NCI-H2227 (cell line): ENCODE data around the gene ZNF324.
A peak's percentile ranks its signal among the peaks of the same experiment; 100 is the strongest.
"Not testable (repeated sequence)": the region's sequence is repeated elsewhere in the genome, so short reads cannot be mapped to it uniquely, and the experiment has no call there.

Experiments
- DNase-seq: peaks from one replicate; lab custom pipeline; 2025; ENCODE audit not compliant: unreplicated experiment; lab: John Stamatoyannopoulos, UW

ZNF324 gene

GRCh38 chr19:58498316-58499020 is 31.6 kb downstream of the ZNF324 start:
- no peak for DNase-seq

- DNase-seq, result peak; percentile 100
These were observed 32.4 kb downstream of the ZNF324 start for GRCh38 chr19:58499021-58499927.

DNA sequence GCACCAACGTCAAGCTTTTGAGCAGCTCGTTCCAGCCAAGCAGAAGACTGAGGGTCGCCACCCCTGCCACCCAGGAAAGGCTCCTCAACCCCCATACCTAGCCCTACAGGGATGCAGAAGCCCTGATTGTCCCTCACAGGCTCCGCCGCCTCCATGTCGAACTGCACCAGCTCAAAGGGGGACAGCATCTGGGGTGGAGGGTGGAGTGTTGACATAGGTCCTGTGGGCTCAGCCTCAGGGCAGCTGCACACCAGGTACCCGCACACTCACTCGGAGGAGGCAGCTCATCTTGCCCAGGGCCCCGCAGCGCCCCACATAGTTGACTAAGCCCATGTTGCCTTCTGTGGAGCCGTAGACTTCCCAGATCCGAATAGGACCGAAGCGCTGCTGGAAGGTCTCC is 33.4 kb downstream of the ZNF324 start:
- no peak for DNase-seq

GRCh38 chr19:58507602-58508223 is 40.8 kb downstream of the ZNF324 start:
- DNase-seq, result not testable (repeated sequence)

DNA sequence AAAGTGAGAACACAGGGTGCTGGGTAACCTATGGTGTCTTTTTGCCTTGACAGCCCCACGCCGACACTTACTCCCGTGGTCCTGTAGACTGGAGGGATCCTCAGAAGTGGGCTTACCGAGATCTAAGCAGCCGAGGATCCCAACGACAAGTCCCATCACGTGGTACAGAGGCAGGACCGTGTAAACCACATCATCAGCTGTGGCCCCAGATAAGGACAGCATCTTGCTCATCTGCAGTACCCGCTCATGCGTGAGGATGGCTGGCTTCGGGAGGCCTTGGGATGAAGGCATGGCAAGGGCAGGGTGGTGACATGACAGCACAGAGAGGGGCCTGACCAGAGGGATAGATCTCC is 42.8 kb downstream of the ZNF324 start:
- DNase-seq, result no peak

DNA sequence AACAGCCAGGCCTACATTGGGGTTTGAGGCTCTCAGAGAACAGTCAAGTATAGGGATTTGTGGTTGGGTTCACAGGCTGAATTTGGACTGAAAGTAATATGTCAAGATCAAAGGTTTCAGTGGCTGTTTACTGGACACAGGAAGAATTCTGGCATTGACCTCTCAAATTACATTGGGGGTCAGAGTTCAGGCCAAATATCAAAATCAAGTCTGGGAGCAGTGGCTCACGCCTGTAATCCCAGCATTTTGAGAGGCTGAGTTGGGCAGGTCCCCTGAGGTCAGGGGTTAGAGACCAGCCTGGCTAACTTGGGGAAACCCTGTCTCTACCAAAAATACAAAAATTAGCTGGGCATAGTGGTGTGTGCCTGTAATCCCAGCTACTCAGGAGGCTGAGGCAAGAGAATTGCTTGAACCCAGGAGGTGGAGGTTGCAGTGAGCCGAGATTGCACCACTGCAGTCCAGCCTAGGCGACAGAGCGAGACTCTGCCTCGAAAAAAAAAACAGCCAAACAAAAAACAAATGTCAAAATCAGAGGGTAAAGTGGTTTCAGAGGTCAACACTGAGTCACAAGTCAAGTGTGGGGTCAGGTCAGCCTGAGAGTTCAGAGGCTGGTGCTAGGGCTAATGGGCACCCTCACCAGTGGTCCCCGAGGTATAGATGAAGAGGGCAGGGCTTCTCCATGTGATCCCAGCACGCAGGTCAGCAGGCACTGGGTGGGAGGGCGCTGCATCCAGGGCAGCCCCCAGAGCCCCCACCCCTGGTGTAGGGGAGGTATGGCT is 43.4 kb downstream of the ZNF324 start:
- DNase-seq, result no peak

DNA sequence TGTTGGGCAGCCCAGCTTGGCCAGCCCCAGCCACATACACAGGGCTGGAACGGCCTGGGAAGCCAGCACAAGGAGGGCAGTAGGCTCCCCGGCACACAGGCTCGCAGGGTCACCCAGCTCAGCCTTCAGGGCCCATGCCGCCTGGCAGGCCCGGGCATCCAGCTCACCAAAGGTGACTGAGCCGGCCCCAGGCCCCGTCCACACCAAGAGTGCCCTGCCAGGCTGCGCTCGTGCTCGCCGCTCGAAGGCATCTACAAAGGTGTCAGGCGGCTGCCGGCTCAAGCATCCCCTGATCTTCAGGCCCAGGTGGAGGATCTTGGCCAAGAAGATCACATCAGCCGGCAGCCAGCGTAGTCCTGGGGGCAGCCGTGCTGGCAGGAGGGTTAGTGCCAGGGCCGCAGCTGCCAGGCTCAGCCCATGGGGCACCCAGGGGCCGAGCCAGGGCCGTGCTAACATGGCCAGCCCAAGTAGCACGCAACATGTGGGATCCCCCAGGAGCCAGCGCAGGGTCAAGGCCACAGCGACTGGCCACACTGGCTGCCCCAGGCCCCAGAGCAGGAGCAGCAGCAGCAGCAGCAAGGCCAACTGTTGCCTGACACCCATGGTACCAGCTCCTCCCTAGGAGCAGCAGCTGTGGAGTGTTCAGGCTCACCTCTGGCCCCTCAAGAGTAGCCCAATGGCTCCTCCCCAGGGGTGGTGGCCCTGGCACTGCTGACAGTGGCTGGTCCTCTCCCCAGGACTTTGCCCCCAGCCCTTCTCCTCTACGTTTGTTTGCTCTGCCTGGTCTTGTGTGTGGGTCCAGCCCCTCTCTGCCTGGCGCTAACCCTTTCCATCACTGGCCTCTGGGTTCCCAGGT is 44.7 kb downstream of the ZNF324 start, which contains the start of gene SLC27A5:
Gene SLC27A5, minus strand, starts transcription at position 640 of the 856 bp plus-strand sequence. Its CDS starts 37 bp downstream, at position 603.
- no peak for DNase-seq

GRCh38 chr19:58513213-58513693 is 46.4 kb downstream of the ZNF324 start:
- DNase-seq, result no peak

DNA sequence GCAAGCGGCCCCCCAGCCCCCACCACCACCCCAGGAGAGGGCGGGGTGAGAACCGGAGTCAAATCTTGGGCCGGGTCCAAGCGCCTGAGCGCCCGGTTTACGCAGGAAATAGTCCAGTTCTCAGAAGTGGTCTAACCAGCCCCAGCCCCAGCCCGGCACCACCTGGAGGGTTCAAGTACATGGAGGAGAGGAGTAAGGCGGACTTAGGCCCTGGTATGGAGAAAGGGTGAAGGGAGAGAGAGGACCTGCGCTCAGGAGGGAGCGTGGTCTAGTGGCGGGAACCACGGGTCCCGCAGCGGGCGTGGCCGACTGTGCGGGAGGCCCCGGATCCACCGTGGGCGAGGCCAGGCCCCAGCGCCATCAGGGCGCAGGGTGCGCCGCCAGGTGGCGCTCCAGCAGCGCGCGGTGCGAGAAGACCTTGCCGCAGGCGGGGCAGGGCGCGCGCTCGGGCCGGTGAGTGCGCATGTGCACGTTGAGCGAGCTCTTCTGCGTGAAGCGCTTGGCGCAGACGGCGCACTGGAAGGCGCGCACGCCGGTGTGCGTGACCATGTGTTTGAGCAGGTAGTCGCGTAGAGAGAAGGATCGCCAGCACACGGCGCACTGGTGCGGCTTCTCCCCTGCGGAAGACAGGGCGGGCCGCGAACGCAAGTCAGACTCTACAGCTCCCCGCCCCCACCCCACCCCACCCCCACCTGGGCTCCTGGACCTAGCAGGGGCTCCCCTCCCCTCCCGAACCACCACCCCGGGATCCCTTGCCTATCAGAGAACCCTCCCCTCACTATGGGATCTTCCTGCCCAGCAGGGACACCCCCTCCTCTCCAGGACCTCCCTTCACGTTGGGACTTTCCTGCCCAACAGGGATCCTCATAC is 47.0 kb downstream of the ZNF324 start:
- peak; percentile 100 for DNase-seq

GRCh38 chr19:58514564-58515022 is 47.7 kb downstream of the ZNF324 start:
- no peak for DNase-seq

DNA sequence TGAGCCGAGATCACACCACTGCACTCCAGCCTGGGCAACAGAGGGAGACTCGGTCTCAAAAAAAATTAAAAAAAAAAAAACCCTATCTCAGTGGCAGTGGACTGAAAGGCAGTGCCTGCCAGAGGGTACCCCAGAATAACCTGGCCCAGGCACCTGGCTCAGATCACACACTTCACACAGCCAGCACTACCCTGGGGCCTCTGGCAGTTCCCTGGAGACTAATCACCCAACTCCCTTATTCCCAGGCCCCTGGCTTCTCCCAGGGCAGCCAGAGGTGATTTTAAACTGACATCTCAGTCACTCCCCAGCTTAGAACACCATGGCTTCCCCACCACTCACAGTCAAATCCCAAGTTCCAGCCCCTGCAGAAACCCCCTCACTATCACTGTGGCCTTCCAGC is 48.4 kb downstream of the ZNF324 start:
- no peak for DNase-seq

- DNase-seq, result no peak
These were observed 49.5 kb downstream of the ZNF324 start for GRCh38 chr19:58516246-58516836.

- DNase-seq, result peak; percentile 50
These were observed 50.3 kb downstream of the ZNF324 start for GRCh38 chr19:58516964-58517833.

GRCh38 chr19:58518256-58519086 is 51.6 kb downstream of the ZNF324 start:
- DNase-seq, result no peak

DNA sequence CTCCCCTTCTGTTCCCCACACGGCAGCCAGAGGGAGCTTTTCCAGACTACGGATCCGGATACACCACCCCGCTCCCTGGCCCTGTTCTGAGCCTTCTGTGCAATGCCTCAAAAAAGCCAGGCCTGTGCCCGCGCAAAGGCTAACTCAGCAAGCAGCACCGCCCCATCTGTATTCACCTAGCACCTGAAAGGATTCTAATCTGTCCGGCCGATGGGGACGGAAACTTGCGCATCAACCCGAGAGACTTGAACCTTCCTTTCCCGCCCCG is 52.1 kb downstream of the ZNF324 start:
- peak; percentile 92 for DNase-seq

DNA sequence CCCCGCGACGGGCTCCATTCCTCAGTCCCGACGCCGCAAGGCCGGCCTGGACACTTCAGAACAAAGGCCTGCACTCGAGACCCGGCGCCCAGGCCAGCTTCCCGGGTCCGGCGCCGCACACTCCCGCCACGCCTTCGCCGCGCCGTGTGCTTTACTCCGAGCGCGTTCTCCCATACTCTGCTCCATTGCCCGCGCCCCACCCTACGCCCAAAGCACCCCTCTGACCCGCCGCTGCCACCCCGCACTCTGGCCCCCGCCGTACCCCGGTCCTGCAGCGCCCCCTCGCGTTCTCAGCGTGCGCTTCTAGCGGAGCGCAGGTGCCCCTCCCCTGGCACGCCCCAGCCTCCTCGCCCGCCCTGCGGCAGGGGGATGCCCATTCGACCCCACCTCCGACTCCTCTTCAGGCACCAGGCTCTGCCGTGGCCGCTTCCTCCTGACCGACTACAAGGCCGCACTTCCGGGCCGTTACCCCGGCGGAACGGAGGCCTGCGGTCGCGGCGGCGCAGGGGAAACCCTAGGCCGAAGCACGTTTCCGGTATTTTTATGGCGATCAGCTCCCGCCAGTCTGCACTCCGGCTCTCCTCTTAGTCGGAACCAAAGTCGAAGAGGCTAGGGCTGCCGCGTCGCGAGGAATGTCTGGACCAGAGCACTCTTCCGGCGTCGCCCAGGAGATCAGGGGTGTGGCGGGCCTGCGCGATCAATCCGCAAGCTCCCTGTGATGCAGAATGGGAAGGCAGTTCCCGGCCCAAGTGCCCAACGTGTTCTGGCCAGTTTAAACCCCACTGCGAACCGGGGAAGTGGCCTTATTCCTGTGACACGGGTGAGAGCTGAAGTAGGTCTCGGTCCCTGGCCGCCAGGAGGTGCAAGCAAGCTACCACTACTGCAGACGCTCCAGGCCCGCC is 52.7 kb downstream of the ZNF324 start, which contains the start of gene ZBTB45:
Gene ZBTB45, minus strand, starts transcription at position 456 of the 902 bp plus-strand sequence. CDS start 2,137 bp downstream, outside the sequence.
- DNase-seq, result peak; percentile 100
